ENCODE results near the gene LDLRAD4. TPM values are rescaled to one million over a fixed set of nuclear protein-coding genes. Genes with fewer than 3 reads are reported as not detected.

Gene LDLRAD4
- total RNA-seq, 2 donors from 2014 or later = 11.7 to 17.0 TPM

DNA sequence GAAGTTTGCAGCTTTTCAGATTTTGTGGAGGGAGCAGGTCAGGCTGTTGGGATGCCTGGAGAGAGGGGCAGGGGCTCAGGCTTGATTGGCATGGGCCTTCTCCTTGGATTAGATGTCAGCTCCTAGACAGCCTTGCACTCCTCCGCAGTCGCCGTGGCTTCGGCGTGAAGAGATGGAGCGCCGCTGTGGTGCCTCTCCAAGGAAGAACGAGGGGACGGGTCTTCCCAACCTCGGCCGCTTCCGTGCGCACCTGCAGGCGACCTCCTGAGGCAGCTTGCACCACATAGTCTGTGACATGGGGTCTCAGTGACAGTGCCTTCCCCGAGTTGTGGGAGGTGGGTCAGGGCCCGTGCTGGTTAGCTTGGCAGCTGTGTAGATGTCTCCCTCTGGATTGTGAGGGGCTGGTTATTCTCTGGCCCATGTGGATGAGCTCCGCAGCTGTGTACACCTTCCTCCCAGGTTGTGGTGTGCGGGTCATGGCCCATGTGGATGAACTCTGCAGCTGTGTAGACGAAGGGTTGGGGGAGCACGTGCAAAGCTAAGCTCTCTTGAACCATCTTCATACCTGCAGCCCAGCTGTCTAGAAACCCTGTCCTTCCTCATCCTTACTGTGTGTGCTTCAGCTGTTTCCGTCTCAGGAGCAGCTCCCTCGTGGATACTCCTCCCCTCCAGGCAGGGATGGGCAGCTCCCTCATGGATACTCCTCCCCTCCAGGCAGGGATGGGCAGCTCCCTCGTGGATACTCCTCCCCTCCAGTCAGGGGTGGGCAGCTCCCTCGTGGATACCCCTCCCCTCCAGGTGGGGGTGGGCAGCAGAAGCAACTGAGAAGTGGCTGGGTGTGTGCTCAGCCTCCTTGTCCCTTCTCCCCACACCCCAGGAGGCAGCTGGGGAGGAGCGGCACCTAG, 170.3 kb downstream of the LDLRAD4 start:
- Histone ChIP-seq H3K36me3 (no peaks in the 10 kb centered on the region), H3K27ac (no peak overlapping the region), H3K9ac (ENCODE audit: low read depth in 2 of 2, low read length in 2 of 2) (no peak overlapping the region), H3K9me3 (no peaks in the 10 kb centered on the region), H3K27me3 (no peaks in the 10 kb centered on the region), H3K4me3 (no peak overlapping the region), H3K4me1 (no peaks in the 10 kb centered on the region)
- intact Hi-C loops (cut with DNase I) = no loop called here
- no peak for DNase-seq
- TF ChIP-seq, protein P1, sequence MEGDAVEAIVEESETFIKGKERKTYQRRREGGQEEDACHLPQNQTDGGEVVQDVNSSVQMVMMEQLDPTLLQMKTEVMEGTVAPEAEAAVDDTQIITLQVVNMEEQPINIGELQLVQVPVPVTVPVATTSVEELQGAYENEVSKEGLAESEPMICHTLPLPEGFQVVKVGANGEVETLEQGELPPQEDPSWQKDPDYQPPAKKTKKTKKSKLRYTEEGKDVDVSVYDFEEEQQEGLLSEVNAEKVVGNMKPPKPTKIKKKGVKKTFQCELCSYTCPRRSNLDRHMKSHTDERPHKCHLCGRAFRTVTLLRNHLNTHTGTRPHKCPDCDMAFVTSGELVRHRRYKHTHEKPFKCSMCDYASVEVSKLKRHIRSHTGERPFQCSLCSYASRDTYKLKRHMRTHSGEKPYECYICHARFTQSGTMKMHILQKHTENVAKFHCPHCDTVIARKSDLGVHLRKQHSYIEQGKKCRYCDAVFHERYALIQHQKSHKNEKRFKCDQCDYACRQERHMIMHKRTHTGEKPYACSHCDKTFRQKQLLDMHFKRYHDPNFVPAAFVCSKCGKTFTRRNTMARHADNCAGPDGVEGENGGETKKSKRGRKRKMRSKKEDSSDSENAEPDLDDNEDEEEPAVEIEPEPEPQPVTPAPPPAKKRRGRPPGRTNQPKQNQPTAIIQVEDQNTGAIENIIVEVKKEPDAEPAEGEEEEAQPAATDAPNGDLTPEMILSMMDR (IDR thresholded peaks at IDR 0.05) = no peak

DNA sequence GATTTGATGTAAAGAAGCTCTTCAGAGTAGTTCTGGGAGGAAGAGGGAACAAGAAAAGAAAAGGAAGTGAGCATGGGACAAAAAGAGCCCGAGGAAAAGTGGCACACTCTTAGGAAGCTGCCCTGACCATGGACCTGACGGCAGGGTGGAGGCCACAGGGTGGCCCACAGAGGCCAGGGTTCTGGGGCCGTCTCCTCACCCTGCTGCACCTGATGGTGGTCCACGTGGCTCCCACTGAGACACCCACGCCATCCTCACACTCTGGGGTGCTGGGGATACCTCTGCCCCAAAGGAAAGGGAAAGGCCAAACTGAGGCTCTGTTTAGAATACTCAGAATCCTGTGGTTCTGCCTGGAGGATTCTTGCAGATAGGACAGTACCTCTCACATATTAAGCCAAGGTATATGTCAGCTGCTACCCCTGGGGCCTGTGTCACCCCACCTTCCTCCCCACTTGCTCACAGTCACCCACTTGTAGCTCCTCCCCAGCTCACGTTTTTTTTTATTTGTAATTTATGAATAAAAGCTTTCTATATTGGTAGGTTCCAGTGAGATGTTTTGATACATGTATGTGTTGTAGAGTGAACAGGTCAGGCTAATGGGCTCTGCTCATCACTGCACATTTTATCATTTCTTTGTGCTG, 171.1 kb downstream of the LDLRAD4 start:
- no peak overlapping the region for H3K27ac ChIP-seq

DNA sequence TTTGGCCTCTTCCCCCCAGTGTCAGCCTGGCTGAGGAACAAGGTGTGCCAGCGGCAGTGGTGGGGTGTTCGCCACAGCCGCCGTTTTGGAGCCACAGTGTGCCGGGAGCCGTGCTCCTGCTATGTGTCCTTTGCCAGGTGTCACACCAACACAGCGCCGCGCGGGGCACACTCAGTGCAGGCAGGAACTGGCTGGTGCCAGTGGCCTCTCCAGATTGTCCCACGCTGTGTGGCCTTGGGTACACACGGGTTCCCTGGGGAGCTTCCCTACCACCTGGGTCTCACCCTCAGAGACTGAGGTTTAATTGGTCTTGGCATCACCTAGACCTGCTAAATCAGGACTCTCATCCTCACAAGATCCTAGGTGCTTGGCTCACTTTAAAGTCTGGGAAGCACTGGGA, 171.6 kb downstream of the LDLRAD4 start:
- no peak for DNase-seq
- H3K9me3 ChIP-seq = no peaks in the 10 kb centered on the region
- H3K4me1 ChIP-seq = no peaks in the 10 kb centered on the region
- no peaks in the 10 kb centered on the region for H3K36me3 ChIP-seq
- H3K4me3 ChIP-seq = no peak overlapping the region
- H3K9ac ChIP-seq (ENCODE audit: low read depth in 2 of 2, low read length in 2 of 2) = no peak overlapping the region
- no peaks in the 10 kb centered on the region for H3K27me3 ChIP-seq
- TF ChIP-seq, protein P1 (IDR thresholded peaks at IDR 0.05) = no peak
- no peak overlapping the region for H3K27ac ChIP-seq
- intact Hi-C loops (cut with DNase I) = no loop called here

More for the DNA sequence above, 171.1 kb downstream of the LDLRAD4 start:
- H3K4me3 ChIP-seq = no peak overlapping the region
- no peak for DNase-seq
- no peaks in the 10 kb centered on the region for H3K9me3 ChIP-seq
- H3K27me3 ChIP-seq = no peaks in the 10 kb centered on the region
- H3K9ac ChIP-seq (ENCODE audit: low read depth in 2 of 2, low read length in 2 of 2) = no peak overlapping the region
- intact Hi-C loops (cut with DNase I) = no loop called here
- H3K36me3 ChIP-seq = no peaks in the 10 kb centered on the region
- TF ChIP-seq, protein P1 (IDR thresholded peaks at IDR 0.05) = no peak
- no peaks in the 10 kb centered on the region for H3K4me1 ChIP-seq

DNA sequence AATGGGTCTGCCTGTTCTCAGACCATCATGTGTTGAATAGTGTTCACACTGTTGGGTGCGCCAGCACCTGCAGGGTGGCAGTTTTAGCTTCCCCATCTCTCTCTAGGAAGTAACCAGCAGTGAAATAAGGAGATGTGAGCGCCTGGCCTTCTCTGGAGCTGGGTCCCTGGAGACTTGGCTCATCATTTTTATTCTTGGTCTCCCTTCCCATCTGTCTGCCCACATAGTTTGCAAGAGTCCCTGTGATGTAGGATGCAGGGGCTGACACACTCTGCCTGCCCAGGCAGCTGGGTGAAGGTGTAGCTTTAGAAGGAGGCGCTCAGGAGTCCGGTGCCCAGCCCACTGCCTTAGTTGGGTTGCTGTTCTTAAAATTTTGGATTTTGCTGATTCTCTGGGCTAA, 172.2 kb downstream of the LDLRAD4 start:
- no peak for DNase-seq
- H3K9ac ChIP-seq (ENCODE audit: low read depth in 2 of 2, low read length in 2 of 2) = no peak overlapping the region
- no peaks in the 10 kb centered on the region for H3K4me1 ChIP-seq
- H3K4me3 ChIP-seq = no peak overlapping the region
- H3K27me3 ChIP-seq = no peaks in the 10 kb centered on the region
- no peaks in the 10 kb centered on the region for H3K36me3 ChIP-seq
- H3K27ac ChIP-seq = no peak overlapping the region
- TF ChIP-seq, protein P1 (IDR thresholded peaks at IDR 0.05) = no peak
- H3K9me3 ChIP-seq = no peaks in the 10 kb centered on the region
- intact Hi-C loops (cut with DNase I) = no loop called here

DNA sequence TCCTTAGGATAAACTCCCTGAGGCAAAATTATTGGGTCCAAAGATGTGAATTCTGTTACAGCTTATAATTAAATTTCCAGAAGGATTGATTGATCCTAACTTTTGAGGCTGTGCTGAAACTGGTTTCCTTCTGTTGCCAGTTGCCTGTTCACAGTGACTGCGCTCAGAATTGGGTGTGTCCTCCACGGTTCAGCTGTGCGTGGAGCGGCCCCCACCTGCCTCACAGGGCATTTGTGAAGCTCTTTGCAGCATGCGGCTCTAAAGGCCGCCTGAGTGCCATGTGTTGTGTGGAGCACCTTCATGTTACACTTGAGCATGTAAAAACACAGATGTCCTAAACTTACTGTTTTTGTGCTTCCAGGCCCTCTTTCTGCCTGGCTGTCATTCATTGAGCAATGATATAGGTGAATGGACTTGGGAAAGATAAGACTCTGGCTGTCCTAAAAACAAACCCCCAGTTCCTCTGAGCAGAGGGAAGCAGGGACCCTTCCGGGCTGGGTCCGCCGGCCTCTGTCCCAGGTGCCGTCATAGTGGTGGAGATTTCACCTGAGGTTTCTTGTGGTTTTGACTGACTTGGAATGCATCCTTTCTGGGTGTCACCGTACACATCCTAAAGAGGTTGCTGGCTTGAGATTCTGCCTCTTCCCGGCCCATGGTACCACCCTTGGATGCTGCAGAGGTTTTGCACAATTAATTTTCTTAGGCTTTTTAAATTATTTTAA, 173.6 kb downstream of the LDLRAD4 start:
- intact Hi-C loops (cut with DNase I) = no loop called here
- H3K36me3 ChIP-seq = no peaks in the 10 kb centered on the region
- DNase-seq = no peak

More for the DNA sequence above, 173.6 kb downstream of the LDLRAD4 start:
- no peaks in the 10 kb centered on the region for H3K4me1 ChIP-seq
- H3K9ac ChIP-seq (ENCODE audit: low read depth in 2 of 2, low read length in 2 of 2) = no peak overlapping the region
- no peaks in the 10 kb centered on the region for H3K27me3 ChIP-seq
- H3K27ac ChIP-seq = no peak overlapping the region
- TF ChIP-seq, protein P1 (IDR thresholded peaks at IDR 0.05) = no peak
- no peaks in the 10 kb centered on the region for H3K9me3 ChIP-seq
- no peak overlapping the region for H3K4me3 ChIP-seq
